NOMO-1 treated with DMSO at 0.1 percent for 48 hours (cell line): ENCODE data around the gene SLIT3.
"Not testable (repeated sequence)": the region's sequence is repeated elsewhere in the genome, so short reads cannot be mapped to it uniquely, and the experiment has no call there.

Source experiments
- DNase-seq: peaks from one replicate; lab custom pipeline; 2025; ENCODE audit not compliant: unreplicated experiment; lab: John Stamatoyannopoulos, UW

The SLIT3 gene

DNA sequence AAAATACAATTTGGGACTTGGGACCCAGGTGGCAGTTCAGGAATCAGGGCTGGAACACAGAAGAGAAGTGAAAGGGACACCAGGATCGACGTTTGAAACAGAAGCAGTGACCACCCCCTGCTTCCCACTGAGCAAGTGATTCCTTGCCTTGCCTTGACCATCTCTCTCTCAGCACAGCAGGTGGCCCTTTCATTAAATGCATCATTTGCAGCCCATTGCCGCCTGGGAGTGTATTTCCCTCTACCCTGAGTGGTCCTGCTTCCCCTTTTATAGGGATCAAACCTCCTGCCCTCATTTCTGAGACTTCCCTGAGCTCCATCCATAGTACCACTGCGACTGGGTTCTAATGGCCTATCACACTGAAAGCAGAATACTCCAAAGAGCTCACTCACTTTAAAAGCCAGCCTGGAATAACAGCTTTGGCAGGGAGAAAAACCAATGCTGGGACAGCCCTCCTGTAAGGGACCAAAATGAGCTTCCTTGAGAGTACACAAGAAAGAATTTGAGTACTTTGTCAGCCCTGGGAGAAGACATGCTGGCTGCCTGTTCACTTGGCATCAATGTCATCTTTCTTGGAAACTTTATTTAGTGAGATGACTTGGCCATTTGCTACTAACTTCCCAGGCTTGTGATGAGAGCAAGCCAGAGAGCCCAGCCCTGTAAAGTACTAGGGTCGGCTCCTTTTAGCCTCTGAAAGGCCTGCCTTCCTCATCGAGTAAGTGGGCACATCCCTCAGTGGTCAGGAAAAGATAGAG, 149.7 kb downstream of the SLIT3 start:
- no peak for DNase-seq

DNA sequence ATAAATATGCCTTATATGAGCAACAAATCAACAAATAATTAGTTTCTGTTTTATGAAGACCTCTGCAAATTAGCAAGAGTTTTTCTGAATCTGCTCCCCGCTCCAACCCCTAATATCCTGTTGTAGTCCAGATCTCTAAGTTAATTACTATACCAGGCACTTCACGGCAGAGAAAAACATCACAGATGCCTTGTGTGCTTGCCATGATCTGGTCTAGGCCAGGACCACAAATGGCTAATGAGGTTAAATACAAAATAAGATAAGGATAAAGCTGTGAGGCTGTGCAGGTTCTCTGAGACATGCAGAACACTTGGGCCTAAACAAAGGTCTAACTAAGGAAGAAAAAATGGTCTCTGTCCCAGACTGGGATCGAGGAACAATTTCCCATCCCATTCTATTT, 150.8 kb downstream of the SLIT3 start:
- no peak for DNase-seq

DNA sequence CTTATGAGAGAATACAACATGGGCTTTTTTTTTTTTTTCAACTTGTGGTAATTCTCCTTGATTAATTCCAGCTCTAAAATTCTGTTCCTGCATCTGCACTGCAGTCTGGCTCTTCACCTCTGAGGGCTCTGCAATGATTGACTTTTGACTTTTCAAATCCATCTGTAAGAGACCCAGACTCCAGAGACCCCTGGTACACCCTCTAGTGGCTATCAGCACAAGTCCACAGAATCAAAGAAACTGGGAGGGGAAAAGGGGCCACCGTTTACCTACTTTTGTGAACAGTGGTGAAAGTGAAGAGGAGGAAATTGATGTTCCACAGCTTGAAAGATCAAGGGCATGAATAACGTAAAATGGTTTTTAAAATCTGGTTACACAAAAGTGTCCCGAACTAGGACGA, 151.6 kb downstream of the SLIT3 start:
- no peak for DNase-seq

DNA sequence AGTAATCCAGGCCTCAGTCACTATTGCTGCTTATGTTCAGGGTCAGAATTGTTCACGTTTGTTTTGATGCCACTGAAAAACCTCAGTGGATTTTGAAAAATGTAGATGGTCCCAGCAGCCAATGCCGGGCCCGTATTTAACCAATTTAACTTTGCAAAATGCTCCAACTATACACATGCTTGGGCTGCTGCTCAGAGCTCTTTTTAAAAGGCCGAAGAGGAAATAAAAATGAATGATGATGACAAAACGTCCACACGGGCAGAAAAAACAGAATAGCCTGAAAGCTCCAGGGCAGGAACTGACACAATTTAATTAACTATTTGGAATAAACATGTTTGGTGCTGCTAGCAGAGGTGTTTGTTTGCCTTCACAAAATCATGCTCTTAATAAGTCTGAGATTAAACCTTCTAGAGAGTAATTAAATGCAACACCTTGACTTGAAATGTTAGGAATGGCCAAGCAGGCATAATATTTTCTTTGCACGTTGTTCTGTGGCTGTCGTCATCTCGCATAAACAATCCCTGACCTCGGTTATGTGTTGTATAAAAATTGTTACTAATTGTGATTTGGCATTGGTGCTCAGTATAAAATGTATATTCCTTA, 152.7 kb downstream of the SLIT3 start:
- DNase-seq: no peak

DNA sequence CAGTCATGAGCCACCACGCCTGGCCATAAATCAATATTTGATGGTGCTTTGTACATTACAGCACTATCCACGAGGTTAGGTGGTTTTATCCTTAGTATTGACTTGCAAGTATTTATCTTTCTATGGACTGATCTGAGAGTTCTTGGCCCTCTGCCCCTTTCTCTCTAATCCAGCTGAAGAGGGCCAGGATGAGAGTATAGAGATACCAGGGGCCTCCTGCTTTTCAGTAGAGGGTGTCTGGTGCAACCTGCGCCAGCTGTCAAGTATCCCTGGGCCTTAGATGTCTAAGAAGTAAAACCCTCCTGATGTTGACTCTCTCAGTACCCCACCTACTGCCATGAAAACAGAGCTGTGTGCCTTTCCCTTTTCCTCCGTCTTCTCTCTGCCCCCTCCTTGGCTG, 153.4 kb downstream of the SLIT3 start:
- no peak for DNase-seq

DNA sequence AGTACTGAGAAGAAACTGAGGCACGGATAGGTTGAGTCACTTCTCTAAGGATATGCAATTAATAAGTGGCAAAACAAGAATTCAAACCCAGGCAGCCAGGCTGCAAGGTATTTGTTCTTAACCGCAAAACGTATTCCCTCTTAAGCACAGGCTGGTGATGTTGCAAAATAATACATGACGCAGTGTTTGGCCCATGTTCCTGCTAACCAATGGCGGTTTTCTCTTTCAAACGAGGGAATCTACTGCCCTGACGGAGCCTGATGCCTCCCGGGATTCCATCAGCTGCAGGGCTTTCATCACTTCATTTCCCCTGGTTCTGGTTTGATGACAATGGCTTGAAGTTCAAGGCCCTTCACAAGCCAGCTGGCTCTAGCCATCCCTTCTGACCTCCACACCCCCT, 154.8 kb downstream of the SLIT3 start:
- DNase-seq: no peak

DNA sequence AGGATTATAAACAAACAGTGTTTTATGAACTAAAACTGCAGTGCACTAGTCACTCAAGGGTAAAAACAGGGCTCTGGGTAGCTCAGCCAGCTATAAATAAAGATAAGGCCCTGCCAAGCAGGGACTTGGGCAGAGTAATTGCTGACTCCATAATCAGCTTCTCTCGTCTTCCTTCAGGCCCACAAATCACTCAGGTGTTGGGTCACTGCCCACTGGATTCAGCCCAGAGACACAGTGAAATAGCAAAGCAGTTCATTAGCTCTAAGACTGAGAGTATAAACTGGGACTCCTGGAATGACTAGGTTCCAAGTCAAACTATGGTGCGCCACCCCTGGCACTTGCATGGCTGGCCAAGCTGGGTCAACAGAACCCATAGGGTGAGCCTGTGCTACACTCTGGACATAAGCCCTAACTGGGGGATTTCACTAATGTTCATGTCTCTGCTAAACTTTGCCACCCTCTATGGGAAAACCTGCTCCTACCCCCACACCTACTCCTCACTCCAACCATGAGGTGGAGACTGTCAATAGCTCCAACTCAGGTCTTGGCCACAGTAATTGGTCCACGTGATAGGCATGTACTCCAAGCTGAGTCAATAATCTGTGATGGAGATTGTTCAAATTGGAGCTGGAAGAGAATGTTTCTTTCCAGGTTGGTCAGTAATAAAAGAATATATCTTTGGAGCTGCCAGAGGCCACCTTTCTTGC, 158.5 kb downstream of the SLIT3 start:
- DNase-seq: no peak

DNA sequence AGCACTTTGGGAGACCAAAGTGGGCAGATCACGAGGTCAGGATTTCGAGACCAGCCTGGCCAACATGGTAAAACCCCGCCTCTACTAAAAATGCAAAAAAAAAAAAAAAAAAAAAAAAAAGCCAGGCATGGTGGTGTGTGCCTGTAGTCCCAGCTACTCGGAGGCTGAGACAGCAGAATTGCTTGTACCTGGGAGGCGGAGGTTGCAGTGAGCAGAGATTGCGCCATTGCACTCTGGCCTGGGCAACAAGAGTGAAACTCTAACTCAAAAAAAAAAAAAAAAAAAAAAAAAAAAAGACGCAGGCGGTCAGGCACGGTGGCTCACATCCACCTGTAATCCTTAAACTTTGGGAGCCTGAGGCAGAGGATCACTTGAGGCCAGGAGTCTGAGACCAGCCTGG, 160.7 kb downstream of the SLIT3 start:
- not testable (repeated sequence) for DNase-seq

DNA sequence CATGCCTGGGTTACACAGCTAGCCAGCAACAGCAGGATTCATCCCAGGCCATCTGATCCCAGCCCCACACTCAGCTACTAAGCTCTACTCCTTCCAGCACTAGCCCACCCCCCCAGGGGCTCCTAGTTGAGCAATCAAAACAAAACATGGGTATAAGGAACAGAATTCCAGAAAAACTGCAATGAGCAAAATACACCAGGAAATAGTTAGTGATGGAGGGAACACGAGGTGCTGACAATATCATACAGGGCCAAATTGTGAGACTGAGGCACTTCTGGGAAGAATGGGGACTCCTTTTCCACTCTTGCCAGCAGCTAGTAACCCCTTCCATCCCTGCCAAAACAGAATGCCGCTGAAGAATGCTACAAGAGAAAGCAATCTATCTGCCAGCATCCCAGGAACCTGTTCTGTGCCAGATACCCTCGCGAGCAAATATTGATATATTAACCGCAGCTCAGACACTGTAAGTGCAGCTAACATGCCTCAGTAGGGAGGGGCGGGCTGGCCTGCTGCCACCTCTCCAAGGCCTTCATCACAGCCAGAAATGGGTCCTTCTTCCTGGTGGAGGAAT, 161.4 kb downstream of the SLIT3 start:
- no peak for DNase-seq

DNA sequence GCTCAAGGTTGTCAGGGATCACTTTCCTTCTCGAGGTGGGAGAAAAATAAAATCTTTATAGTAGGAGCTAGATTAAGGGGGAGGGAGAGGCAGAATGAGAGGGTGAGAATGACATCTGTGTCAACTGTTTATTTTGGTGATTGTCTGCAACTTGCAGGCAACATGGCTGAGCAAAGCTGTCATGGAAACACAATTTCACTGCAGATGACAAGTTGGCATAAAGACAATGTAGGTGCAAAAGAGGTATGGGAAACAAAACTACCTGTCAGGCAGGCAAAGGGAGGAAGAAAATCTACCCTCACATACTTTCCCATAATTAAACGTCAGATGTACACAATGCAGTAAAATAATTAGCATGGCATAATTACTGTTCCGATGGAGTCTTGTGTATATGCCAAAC, 167.4 kb downstream of the SLIT3 start:
- DNase-seq: no peak

DNA sequence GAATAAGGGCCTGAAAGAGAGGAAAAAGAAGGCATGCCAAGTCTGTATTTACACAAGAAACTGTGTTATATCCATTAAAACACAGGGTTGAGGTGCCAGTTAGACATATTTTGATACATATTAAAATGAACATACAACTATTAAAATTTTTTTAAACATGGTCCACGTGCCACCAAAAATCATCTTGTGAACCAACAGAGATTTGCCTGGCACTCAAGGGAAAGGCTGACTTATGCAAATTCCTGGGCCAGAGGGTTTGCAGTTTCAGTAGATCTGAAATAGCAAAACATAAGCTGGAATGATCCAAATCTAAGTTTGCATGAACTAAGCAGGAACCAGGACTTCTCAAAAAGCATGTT, 168.7 kb downstream of the SLIT3 start:
- DNase-seq: no peak

DNA sequence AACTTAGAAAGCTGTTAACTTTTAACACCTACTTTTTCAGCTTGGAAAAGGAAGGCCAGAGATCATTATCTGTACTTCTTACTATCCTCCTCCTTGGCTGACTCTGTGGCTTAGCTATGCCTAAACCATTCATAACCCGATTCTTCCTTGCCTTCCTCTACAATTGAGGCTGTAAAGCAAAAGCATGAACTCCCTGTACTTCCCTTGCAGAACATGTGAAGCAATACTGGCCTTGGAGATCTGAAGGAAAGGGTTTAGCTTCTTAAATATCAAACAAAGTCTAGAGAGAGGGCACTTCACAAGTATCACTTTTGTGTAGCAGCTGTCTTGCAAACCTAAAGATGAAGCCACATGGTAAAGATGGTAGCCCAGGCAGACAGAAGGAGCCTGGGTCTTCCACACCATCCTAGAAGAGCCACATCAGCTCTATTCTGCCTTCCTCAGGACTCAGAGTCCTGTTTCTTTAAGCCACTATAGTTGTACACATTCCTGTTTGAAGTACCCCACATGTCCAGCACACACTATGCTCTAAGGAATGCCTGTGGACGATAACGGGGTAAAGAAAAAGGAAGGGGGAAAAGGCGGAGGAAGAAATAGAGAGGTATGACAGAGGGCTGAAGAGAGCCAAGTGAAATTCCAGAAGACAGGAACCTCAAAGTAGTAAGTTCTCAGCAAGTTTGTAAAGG, 169.2 kb downstream of the SLIT3 start:
- DNase-seq: no peak

DNA sequence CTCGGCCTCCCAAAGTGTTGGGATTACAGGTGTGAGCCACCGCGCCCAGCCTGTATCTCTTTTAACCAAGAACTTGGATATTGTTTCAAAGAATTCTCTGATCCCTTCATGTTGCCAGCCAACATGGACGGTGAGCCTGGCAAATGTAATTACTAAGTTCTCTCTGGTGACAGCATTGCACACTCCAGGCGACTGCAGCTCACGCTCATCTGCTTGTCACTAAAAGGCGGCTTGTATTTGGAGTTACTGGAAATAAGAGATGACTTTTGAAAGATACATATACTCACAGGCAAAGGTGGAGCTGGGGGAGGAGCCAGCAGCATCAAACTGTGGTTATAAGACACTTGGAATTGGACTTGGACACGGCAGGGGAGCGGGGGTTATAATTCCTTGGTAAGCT, 172.3 kb downstream of the SLIT3 start:
- DNase-seq: no peak

DNA sequence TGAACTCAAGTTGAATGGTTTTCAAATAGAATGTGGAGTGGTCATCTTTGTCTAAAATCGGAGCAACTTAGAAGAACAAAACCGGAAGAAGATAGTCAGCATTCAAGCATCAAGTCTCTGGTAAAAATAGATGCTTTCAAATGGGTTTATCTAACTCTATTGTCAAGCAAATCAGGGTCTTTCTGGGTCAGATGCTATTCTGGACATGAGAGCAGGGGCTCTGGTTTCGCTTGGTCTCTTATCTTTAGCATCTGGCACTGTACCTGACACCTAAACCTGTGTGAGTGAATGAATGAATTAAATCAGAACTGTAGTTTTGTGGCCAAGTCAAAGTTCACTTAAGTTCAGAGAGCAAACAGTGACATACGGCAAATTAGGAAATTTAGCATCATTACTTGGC, 173.5 kb downstream of the SLIT3 start:
- DNase-seq: no peak

DNA sequence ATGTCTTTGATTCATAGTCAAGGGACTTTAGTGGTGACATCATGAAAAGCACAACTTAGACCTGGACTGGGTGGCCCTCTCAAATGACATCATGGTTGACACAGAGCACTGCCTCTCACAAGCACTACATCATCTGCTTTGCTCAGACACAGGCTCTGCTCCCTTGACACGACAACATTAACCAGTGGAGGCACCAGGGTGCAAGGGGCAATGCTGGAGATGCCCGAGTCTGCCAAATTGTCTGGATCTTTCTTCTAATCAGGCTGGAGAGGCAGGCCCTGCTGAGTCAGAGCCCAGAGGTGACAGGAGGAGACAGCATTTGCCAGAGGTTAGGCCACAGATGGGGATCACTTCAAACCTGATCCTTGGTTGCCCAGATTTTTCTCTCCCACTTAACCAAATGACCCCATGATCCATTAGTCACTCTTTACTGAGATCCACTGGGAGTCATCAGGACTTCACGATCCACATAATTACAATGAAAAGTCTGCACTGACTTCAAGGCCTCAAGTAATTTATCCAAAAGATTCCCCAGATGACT, 174.4 kb downstream of the SLIT3 start:
- no peak for DNase-seq

DNA sequence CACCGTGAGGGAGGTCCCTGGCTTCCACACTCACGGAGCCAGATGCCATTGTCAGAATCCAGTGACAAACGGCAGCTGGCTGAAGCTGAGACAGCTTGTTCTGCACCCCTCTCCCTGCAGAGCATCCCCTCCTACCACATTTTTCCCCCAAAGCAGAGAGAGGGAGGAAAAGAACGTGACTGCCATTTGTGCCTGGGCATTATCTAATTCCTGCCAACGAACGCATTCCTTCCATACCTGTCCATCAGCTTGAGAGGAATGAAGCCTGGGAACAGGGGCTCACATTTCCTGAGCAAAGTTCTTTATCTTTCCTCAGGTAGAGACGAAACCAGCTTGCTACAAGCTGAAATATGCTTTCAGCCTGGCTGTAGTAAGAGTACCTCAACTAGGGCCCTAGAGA, 175.4 kb downstream of the SLIT3 start:
- no peak for DNase-seq

DNA sequence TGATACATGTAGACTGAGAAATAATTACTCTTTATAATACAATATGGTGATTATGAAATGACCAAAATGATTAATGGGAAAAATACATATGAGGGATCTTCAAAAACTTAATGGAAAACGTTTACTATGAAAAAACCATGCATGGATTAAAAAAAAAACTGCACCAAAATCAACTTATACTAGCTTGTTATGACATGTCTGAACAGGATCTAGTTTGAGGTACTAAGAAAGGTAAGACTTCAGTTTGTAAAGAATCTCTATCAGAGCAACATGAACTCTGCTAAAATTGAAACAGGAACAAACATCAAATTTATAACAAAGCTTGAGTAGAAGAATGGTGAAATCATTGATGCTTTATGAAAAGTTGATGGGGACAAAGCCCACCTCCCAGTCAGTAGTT, 178.0 kb downstream of the SLIT3 start:
- no peak for DNase-seq

DNA sequence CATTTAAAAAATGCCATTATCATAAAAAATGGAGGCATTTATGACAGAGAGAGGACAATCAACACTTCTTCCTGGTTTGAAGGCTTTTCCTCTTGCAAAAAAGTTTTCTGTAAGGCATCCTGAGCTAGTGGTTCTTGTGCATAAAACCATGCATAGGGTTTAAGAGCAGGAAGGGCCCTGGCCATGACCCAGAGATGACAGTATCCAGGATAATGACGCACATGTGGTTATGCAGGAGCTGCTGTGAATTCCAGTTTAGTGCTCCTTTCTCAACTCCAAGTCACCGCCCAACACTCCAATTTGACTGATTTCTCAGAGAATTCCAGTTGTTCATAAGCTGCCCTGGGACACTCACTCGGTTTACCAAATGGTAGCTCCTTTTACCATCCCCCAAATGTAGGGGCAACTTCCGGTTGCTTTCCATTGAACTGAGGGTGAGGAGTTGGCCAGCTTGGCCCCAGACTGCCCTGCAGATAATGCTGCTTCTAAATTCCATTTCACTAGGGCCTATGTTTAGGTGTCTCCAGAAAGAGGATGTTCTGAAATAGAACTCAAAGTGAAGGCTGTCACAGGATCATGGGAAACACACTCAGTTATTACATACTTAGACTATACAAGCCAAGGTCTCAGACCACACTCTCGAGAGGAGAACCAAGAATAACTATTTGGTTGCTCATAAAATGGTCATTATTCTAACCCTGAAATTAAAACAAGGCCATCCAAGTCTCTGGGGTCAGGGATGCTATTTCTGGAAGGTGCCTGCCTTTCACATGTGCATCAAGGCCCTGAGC, 179.1 kb downstream of the SLIT3 start:
- DNase-seq: no peak

DNA sequence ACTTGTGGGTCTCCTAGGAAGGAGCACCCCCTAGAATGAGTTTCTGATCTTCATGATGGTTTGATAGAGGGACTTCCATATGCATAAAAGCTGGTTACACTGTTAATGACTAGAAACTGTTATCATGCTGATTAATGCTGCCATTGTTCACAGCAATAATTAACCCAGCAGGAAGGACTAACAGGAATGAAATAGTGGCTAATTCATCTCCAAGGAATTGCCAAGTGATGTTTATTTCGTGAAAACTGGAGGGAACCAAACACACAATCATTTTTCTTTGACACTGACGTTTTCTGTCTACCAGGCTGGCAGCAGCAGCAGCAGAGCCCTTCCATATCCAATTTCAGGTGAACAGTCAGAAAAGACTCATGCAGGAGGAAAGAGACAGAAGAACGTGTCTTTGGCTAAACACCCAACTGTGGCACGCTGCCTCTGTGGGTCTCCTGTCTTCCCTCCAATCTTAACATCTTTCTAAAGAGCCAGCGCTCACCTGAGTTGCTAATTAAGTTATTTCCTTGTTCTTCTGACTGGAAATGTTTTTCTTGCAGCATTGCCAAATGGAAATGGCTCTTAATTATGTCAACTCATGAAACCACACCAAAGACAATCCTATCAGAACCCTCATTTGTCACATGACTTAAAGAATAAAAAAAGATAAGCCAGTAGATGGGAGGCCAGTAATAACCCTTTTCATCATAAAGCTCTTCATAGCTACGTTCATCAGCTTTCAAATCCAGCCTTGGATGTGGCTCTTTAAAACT, 181.5 kb downstream of the SLIT3 start:
- DNase-seq: no peak

DNA sequence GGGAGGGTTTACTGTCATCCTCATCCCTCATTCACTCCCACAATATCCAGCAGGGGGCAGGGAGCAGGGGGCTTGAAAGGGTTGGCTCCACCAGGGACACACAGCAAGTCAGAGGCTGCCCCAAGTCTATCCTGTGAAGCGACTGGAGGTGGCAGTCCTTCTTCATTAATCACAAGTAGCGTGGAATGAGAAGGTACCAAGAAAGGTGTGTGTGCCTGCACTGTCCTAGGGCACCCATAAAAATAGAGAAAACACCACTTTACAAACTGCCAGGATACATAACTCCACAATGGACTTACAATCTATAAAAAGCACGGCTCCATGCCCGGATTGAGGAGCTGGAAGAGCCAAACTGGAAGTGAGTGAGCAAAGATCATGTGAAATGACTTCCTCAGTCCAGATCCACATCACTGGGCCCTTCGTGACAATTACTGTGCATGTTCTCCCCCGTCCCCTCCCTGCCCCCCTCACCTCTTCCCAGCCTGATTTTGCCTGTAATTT, 183.9 kb downstream of the SLIT3 start:
- DNase-seq: no peak
